ENCODE data around the gene CBX4. TPM values are rescaled to one million over a fixed set of nuclear protein-coding genes. Genes with fewer than 3 reads are reported as not detected.

The CBX4 gene
- polyA plus RNA-seq, 1 donor from 2014 or later: 31.9 TPM

- Histone ChIP-seq H2AFZ (ENCODE audit: low read depth, low read length) (no peak overlapping the region), H3K79me2 (replicated peaks; ENCODE audit: insufficient read depth, low read length) (no peaks in the 10 kb centered on the region), H3K4me3 (ENCODE audit: low read length) (no peak overlapping the region), H4K20me1 (ENCODE audit: insufficient read depth) (no peaks in the 10 kb centered on the region), H3K9me3 (ENCODE audit: low read length) (no peaks in the 10 kb centered on the region), H3F3A (ENCODE audit: insufficient read depth, low read length, poor library complexity, severe bottlenecking) (no peaks in the 10 kb centered on the region), H3K4me2 (ENCODE audit: low read length) (no peak overlapping the region), H3K9ac (ENCODE audit: low read length) (no peak overlapping the region), H3K9me2 (ENCODE audit: insufficient read depth, low read length) (no peaks in the 10 kb centered on the region), H3K27ac (ENCODE audit: low read length) (no peak overlapping the region), H3K36me3 (ENCODE audit: insufficient read depth, low read length) (no peaks in the 10 kb centered on the region), H3K27me3 (ENCODE audit: insufficient read depth, low read depth, low read length) (peaks cover 47% of the 10 kb centered on the region)
- TF ChIP-seq POLR2AphosphoS5 (IDR thresholded peaks at IDR 0.05) (no peak), TAF1 (IDR thresholded peaks at IDR 0.05; ENCODE audit: low read depth) (no peak), RAD21 (conservative IDR thresholded peaks at IDR 0.05) (no peak), MXI1 (conservative IDR thresholded peaks at IDR 0.05; ENCODE audit: poor library complexity, severe bottlenecking) (no peak), SMC3 (conservative IDR thresholded peaks at IDR 0.05; ENCODE audit: poor library complexity) (no peak), CTCF (IDR thresholded peaks at IDR 0.05; ENCODE audit: poor library complexity, severe bottlenecking) (no peak), EP300 (conservative IDR thresholded peaks at IDR 0.05; ENCODE audit: poor library complexity, severe bottlenecking) (no peak), EZH2 (IDR thresholded peaks at IDR 0.05; ENCODE audit: borderline replicate concordance, insufficient read depth, low read length, poor library complexity, severe bottlenecking) (no peak)
- TF ChIP-seq, protein P1, sequence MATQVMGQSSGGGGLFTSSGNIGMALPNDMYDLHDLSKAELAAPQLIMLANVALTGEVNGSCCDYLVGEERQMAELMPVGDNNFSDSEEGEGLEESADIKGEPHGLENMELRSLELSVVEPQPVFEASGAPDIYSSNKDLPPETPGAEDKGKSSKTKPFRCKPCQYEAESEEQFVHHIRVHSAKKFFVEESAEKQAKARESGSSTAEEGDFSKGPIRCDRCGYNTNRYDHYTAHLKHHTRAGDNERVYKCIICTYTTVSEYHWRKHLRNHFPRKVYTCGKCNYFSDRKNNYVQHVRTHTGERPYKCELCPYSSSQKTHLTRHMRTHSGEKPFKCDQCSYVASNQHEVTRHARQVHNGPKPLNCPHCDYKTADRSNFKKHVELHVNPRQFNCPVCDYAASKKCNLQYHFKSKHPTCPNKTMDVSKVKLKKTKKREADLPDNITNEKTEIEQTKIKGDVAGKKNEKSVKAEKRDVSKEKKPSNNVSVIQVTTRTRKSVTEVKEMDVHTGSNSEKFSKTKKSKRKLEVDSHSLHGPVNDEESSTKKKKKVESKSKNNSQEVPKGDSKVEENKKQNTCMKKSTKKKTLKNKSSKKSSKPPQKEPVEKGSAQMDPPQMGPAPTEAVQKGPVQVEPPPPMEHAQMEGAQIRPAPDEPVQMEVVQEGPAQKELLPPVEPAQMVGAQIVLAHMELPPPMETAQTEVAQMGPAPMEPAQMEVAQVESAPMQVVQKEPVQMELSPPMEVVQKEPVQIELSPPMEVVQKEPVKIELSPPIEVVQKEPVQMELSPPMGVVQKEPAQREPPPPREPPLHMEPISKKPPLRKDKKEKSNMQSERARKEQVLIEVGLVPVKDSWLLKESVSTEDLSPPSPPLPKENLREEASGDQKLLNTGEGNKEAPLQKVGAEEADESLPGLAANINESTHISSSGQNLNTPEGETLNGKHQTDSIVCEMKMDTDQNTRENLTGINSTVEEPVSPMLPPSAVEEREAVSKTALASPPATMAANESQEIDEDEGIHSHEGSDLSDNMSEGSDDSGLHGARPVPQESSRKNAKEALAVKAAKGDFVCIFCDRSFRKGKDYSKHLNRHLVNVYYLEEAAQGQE (IDR thresholded peaks at IDR 0.05; ENCODE audit: borderline replicate concordance): no peak
These were observed 6.3 kb upstream of the CBX4 start for GRCh38 chr17:79845601-79845949.

DNA sequence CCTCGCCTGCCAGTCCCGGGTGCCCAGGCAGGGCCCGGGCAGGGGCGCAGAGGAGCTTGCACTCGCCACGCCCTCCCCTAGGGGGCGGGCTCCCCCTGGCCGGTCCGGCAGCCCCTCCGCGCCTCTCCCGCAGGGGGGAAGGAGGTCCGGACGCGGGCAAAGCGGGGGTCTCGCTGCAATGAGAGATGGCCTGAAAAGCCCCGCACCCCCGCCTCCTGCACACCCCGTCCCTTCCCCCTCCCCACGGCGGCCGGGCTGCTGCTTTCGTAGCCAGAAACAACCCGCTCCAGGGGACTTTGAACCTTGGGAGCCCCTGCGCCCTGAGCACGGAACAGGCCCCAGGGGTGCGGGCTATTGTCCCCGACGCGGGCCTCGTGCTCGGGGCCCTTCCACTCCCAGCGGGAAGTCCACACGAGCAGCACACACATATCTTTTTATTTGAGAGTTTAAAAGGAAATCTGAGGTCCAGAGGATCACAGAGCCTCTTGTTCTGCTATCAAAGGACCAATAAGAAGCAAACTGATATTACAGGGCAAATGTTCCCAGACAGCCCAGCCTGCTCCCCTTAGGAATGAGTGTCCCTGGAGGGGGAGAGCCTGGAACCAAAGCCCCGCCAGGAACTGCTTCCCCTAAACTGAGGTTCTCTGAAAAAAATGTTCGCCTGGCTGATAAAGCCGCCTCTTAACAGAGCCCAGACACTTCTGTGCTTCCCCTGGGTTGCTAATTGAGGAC, 5.8 kb upstream of the CBX4 start:
- Histone ChIP-seq H3K9me2 (ENCODE audit: insufficient read depth, low read length) (no peaks in the 10 kb centered on the region), H3K9me3 (ENCODE audit: low read length) (no peaks in the 10 kb centered on the region), H3K36me3 (ENCODE audit: insufficient read depth, low read length) (no peaks in the 10 kb centered on the region), H3K27ac (ENCODE audit: low read length) (no peak overlapping the region), H3K27me3 (ENCODE audit: insufficient read depth, low read depth, low read length) (peaks cover 52% of the 10 kb centered on the region), H3K79me2 (replicated peaks; ENCODE audit: insufficient read depth, low read length) (no peaks in the 10 kb centered on the region), H3K4me2 (ENCODE audit: low read length) (no peak overlapping the region), H2AFZ (ENCODE audit: low read depth, low read length) (no peak overlapping the region), H3K4me3 (ENCODE audit: low read length) (no peak overlapping the region), H4K20me1 (ENCODE audit: insufficient read depth) (no peaks in the 10 kb centered on the region), H3K9ac (ENCODE audit: low read length) (no peak overlapping the region), H3F3A (ENCODE audit: insufficient read depth, low read length, poor library complexity, severe bottlenecking) (no peaks in the 10 kb centered on the region)
- TF ChIP-seq EZH2 (IDR thresholded peaks at IDR 0.05; ENCODE audit: borderline replicate concordance, insufficient read depth, low read length, poor library complexity, severe bottlenecking) (no peak), CTCF (IDR thresholded peaks at IDR 0.05; ENCODE audit: poor library complexity, severe bottlenecking) (peak; percentile 30), POLR2AphosphoS5 (IDR thresholded peaks at IDR 0.05) (peak; percentile 7)
